Measurements from ENCODE around the gene MAJIN. TPM values are rescaled to one million over a fixed set of nuclear protein-coding genes. Genes with fewer than 3 reads are reported as not detected.
A peak's percentile ranks its signal among the peaks of the same experiment; 100 is the strongest.

Gene MAJIN
- total and polyA plus RNA-seq, 4 donors, result 0.09 to 0.31 TPM; not detected in 2

GRCh38 chr11:65019824-65020223 lies 47.9 kb upstream of the MAJIN start:
- no peak overlapping the region for H3K4me3 ChIP-seq (ENCODE audit: low read depth in 1 of 3, low read length in 3 of 3)
- no peaks in the 10 kb centered on the region for H3K27me3 ChIP-seq (ENCODE audit: control insufficient read depth in 4 of 4, insufficient read depth in 4 of 4, low read length in 3 of 4)
- peaks cover 2 to 7% (median 2%) of the 10 kb centered on the region in 4 donors for H3K36me3 ChIP-seq (ENCODE audit: control insufficient read depth in 4 of 4, insufficient read depth in 3 of 4, low read depth in 1 of 4, low read length in 3 of 4)
- H3K9ac ChIP-seq (ENCODE audit: low read depth in 1 of 2, low read length in 2 of 2), result no peak overlapping the region
- WGBS, result 68% methylated on average over 7 of the region's 7 CpGs
- DNase-seq (ENCODE audit: low spot score), result no peak
- peaks cover 3 to 8% (median 6%) of the 10 kb centered on the region in 4 donors for H3K4me1 ChIP-seq (ENCODE audit: control insufficient read depth in 4 of 4, insufficient read depth in 4 of 4, low read length in 3 of 4)
- TF ChIP-seq RXRA (IDR thresholded peaks at IDR 0.05) (peak in 1 of 2 donors; percentile 37), EGR1 (IDR thresholded peaks at IDR 0.05; ENCODE audit: low read depth in 2 of 2) (no peak), SP1 (IDR thresholded peaks at IDR 0.05) (no peak)
- H3K27ac ChIP-seq (ENCODE audit: low read depth in 1 of 2, low read length in 2 of 2), result no peak overlapping the region
- no peaks in the 10 kb centered on the region for H3K9me3 ChIP-seq (ENCODE audit: control insufficient read depth in 4 of 4, low read length in 3 of 4)

- Histone ChIP-seq H3K4me3 (ENCODE audit: low read depth in 1 of 3, low read length in 3 of 3) (no peak overlapping the region), H3K4me1 (ENCODE audit: control insufficient read depth in 4 of 4, insufficient read depth in 4 of 4, low read length in 3 of 4) (peaks cover 0 to 16% (median 10%) of the 10 kb centered on the region in 4 donors), H3K27me3 (ENCODE audit: control insufficient read depth in 4 of 4, insufficient read depth in 4 of 4, low read length in 3 of 4) (no peaks in the 10 kb centered on the region), H3K9ac (ENCODE audit: low read depth in 1 of 2, low read length in 2 of 2) (no peak overlapping the region), H3K9me3 (ENCODE audit: control insufficient read depth in 4 of 4, low read length in 3 of 4) (no peaks in the 10 kb centered on the region), H3K27ac (ENCODE audit: low read depth in 1 of 2, low read length in 2 of 2) (no peak overlapping the region), H3K36me3 (ENCODE audit: control insufficient read depth in 4 of 4, insufficient read depth in 3 of 4, low read depth in 1 of 4, low read length in 3 of 4) (peaks cover 2 to 7% (median 2%) of the 10 kb centered on the region in 4 donors)
- DNase-seq (ENCODE audit: low spot score), result no peak
- no peak for TF ChIP-seq EGR1 (IDR thresholded peaks at IDR 0.05; ENCODE audit: low read depth in 2 of 2)
- TF ChIP-seq JUND (IDR thresholded peaks at IDR 0.05), result no peak
- TF ChIP-seq, protein P1, sequence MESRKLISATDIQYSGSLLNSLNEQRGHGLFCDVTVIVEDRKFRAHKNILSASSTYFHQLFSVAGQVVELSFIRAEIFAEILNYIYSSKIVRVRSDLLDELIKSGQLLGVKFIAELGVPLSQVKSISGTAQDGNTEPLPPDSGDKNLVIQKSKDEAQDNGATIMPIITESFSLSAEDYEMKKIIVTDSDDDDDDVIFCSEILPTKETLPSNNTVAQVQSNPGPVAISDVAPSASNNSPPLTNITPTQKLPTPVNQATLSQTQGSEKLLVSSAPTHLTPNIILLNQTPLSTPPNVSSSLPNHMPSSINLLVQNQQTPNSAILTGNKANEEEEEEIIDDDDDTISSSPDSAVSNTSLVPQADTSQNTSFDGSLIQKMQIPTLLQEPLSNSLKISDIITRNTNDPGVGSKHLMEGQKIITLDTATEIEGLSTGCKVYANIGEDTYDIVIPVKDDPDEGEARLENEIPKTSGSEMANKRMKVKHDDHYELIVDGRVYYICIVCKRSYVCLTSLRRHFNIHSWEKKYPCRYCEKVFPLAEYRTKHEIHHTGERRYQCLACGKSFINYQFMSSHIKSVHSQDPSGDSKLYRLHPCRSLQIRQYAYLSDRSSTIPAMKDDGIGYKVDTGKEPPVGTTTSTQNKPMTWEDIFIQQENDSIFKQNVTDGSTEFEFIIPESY (IDR thresholded peaks at IDR 0.05), result no peak
- TF ChIP-seq ATF3 (IDR thresholded peaks at IDR 0.05), result no peak
- TF ChIP-seq, protein P2, sequence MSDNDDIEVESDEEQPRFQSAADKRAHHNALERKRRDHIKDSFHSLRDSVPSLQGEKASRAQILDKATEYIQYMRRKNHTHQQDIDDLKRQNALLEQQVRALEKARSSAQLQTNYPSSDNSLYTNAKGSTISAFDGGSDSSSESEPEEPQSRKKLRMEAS (IDR thresholded peaks at IDR 0.05), result no peak
- no peak for TF ChIP-seq RAD21 (IDR thresholded peaks at IDR 0.05)
- TF ChIP-seq, protein P3, sequence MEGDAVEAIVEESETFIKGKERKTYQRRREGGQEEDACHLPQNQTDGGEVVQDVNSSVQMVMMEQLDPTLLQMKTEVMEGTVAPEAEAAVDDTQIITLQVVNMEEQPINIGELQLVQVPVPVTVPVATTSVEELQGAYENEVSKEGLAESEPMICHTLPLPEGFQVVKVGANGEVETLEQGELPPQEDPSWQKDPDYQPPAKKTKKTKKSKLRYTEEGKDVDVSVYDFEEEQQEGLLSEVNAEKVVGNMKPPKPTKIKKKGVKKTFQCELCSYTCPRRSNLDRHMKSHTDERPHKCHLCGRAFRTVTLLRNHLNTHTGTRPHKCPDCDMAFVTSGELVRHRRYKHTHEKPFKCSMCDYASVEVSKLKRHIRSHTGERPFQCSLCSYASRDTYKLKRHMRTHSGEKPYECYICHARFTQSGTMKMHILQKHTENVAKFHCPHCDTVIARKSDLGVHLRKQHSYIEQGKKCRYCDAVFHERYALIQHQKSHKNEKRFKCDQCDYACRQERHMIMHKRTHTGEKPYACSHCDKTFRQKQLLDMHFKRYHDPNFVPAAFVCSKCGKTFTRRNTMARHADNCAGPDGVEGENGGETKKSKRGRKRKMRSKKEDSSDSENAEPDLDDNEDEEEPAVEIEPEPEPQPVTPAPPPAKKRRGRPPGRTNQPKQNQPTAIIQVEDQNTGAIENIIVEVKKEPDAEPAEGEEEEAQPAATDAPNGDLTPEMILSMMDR (IDR thresholded peaks at IDR 0.05; ENCODE audit: low read depth, low read length, missing input control), result no peak
- no peak for TF ChIP-seq HNF4G (IDR thresholded peaks at IDR 0.05)
- TF ChIP-seq NR2F2 (IDR thresholded peaks at IDR 0.05), result no peak
- WGBS, result 97% methylated on average over 6 of the region's 6 CpGs
Observed at GRCh38 chr11:65017937-65018336, 46.0 kb upstream of the MAJIN start.

GRCh38 chr11:65016705-65017104 lies 44.8 kb upstream of the MAJIN start:
- Histone ChIP-seq H3K4me3 (ENCODE audit: low read depth in 1 of 3, low read length in 3 of 3) (no peak overlapping the region), H3K36me3 (ENCODE audit: control insufficient read depth in 4 of 4, insufficient read depth in 3 of 4, low read depth in 1 of 4, low read length in 3 of 4) (peaks cover 2 to 5% (median 2%) of the 10 kb centered on the region in 4 donors), H3K27me3 (ENCODE audit: control insufficient read depth in 4 of 4, insufficient read depth in 4 of 4, low read length in 3 of 4) (no peaks in the 10 kb centered on the region), H3K9me3 (ENCODE audit: control insufficient read depth in 4 of 4, low read length in 3 of 4) (no peaks in the 10 kb centered on the region), H3K9ac (ENCODE audit: low read depth in 1 of 2, low read length in 2 of 2) (no peak overlapping the region), H3K27ac (ENCODE audit: low read depth in 1 of 2, low read length in 2 of 2) (no peak overlapping the region), H3K4me1 (ENCODE audit: control insufficient read depth in 4 of 4, insufficient read depth in 4 of 4, low read length in 3 of 4) (peaks cover 0 to 16% (median 10%) of the 10 kb centered on the region in 4 donors)
- TF ChIP-seq RAD21 (IDR thresholded peaks at IDR 0.05), result no peak
- no peak for TF ChIP-seq REST (IDR thresholded peaks at IDR 0.05)
- TF ChIP-seq, protein P2 (IDR thresholded peaks at IDR 0.05), result no peak
- no peak for TF ChIP-seq RXRA (IDR thresholded peaks at IDR 0.05)
- TF ChIP-seq EGR1 (IDR thresholded peaks at IDR 0.05; ENCODE audit: low read depth in 2 of 2), result no peak
- no peak for TF ChIP-seq HNF4G (IDR thresholded peaks at IDR 0.05)
- no peak for TF ChIP-seq JUND (IDR thresholded peaks at IDR 0.05)
- TF ChIP-seq FOXA1 (IDR thresholded peaks at IDR 0.05), result no peak
- no peak for DNase-seq (ENCODE audit: low spot score)
- WGBS, result 90% methylated on average over 4 of the region's 4 CpGs

All from liver (tissue), 9 donors.